ENCODE measurements around the gene MYRIP. TPM values are rescaled to one million over a fixed set of nuclear protein-coding genes. Genes with fewer than 3 reads are reported as not detected.

Gene MYRIP
- total RNA-seq, 4 donors from 2014 or later, result 1.4 to 4.4 (median 2.8) TPM

DNA sequence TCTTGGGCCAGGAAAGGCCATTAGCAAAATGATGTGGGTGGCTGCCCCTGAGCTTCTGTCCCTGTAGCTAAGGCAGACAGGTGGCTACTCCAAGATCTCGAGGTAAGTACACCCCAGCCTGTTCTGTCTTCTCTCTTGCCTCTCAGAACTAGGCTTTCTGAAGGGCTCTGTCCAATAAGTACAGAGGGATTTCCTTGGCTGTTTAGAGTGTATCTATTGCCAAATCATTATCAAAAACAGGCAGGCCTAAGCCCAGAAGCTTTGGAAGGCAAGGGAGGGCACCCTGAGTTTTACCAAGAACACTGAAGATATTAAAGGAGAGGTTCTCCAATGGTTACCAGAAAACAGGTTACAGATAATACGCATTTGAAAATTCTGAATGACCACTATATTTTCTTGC lies 156.6 kb downstream of the MYRIP start:
- Histone ChIP-seq H3K36me3 (no peaks in the 10 kb centered on the region), H3K4me1 (peaks cover 22% of the 10 kb centered on the region), H3K4me3 (no peak overlapping the region), H3K9me3 (no peaks in the 10 kb centered on the region), H3K27me3 (no peaks in the 10 kb centered on the region), H3K27ac (no peak overlapping the region)
- no peak for DNase-seq (ENCODE audit: low spot score in 2 of 2)
- TF ChIP-seq EP300 (IDR thresholded peaks at IDR 0.05) (no peak), POLR2AphosphoS5 (IDR thresholded peaks at IDR 0.05) (no peak), POLR2A (IDR thresholded peaks at IDR 0.05) (no peak)
- TF ChIP-seq, protein P1, sequence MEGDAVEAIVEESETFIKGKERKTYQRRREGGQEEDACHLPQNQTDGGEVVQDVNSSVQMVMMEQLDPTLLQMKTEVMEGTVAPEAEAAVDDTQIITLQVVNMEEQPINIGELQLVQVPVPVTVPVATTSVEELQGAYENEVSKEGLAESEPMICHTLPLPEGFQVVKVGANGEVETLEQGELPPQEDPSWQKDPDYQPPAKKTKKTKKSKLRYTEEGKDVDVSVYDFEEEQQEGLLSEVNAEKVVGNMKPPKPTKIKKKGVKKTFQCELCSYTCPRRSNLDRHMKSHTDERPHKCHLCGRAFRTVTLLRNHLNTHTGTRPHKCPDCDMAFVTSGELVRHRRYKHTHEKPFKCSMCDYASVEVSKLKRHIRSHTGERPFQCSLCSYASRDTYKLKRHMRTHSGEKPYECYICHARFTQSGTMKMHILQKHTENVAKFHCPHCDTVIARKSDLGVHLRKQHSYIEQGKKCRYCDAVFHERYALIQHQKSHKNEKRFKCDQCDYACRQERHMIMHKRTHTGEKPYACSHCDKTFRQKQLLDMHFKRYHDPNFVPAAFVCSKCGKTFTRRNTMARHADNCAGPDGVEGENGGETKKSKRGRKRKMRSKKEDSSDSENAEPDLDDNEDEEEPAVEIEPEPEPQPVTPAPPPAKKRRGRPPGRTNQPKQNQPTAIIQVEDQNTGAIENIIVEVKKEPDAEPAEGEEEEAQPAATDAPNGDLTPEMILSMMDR (IDR thresholded peaks at IDR 0.05), result no peak
- WGBS, result 34% methylated on average over 2 of the region's 2 CpGs

DNA sequence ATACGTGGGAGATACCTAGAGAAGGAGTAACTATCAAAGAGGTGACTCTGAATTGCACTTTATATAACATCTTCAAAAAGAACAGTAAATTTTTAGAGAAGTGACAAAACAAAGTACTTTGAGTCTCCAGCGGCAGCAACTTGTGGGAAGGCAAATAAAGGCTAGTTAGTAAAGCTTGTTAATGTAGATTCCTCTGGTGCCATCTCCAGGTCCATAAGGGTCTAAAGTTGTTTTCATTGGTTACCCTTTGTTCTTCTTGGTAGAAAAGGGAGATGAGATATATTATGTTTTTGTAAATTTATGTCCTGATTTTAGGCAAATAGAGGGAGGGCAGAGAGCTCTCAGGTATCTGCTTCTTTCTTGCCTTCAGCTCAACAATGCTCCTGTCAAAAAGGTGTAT lies 161.6 kb downstream of the MYRIP start:
- H3K4me3 ChIP-seq, result no peak overlapping the region
- no peaks in the 10 kb centered on the region for H3K36me3 ChIP-seq
- no peaks in the 10 kb centered on the region for H3K27me3 ChIP-seq
- no peak for TF ChIP-seq POLR2AphosphoS5 (IDR thresholded peaks at IDR 0.05)
- TF ChIP-seq EP300 (IDR thresholded peaks at IDR 0.05), result no peak
- TF ChIP-seq, protein P1 (IDR thresholded peaks at IDR 0.05), result no peak
- no peak for TF ChIP-seq POLR2A (IDR thresholded peaks at IDR 0.05)
- 86% methylated on average over 2 of the region's 2 CpGs for WGBS
- H3K27ac ChIP-seq, result no peak overlapping the region
- DNase-seq (ENCODE audit: low spot score in 2 of 2), result no peak
- H3K4me1 ChIP-seq, result no peaks in the 10 kb centered on the region
- H3K9me3 ChIP-seq, result no peaks in the 10 kb centered on the region

DNA sequence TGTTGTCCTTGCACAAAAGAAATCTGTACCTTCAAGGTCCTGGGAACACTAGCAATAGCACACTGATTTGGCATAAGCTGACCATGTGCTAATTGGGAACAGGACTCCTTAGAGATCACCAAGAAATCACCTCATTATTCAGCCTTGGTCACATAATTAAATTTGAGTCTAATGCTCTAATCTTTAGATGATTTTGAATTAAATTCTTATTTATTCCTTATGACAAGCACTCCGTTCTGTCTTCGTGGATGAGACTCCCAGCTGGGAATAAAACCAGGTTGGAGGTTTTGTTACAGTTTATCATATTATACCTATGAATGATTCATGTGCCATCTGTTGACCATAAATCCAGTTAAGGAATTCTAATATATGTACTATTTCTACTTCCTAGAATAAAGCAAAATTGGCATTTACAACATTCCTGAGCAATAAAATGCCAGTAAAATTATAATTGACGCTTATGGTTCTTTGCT lies 162.2 kb downstream of the MYRIP start:
- TF ChIP-seq, protein P1 (IDR thresholded peaks at IDR 0.05), result no peak
- TF ChIP-seq EP300 (IDR thresholded peaks at IDR 0.05) (no peak), POLR2A (IDR thresholded peaks at IDR 0.05) (no peak), POLR2AphosphoS5 (IDR thresholded peaks at IDR 0.05) (no peak)
- no peaks in the 10 kb centered on the region for H3K36me3 ChIP-seq
- H3K27ac ChIP-seq, result no peak overlapping the region
- H3K4me3 ChIP-seq, result no peak overlapping the region
- H3K4me1 ChIP-seq, result no peaks in the 10 kb centered on the region
- 74% methylated on average over 3 of the region's 3 CpGs for WGBS
- no peaks in the 10 kb centered on the region for H3K27me3 ChIP-seq
- H3K9me3 ChIP-seq, result no peaks in the 10 kb centered on the region
- DNase-seq (ENCODE audit: low spot score in 2 of 2), result no peak

- no peak overlapping the region for H3K4me3 ChIP-seq
- H3K36me3 ChIP-seq, result no peaks in the 10 kb centered on the region
- no peak overlapping the region for H3K27ac ChIP-seq
- no peaks in the 10 kb centered on the region for H3K27me3 ChIP-seq
- no peak for TF ChIP-seq POLR2AphosphoS5 (IDR thresholded peaks at IDR 0.05)
- no peak for TF ChIP-seq POLR2A (IDR thresholded peaks at IDR 0.05)
- TF ChIP-seq EP300 (IDR thresholded peaks at IDR 0.05), result no peak
- TF ChIP-seq, protein P1 (IDR thresholded peaks at IDR 0.05), result no peak
- no peak for DNase-seq (ENCODE audit: low spot score in 2 of 2)
- H3K9me3 ChIP-seq, result no peaks in the 10 kb centered on the region
- 75% methylated on average over 5 of the region's 5 CpGs for WGBS
- H3K4me1 ChIP-seq, result no peaks in the 10 kb centered on the region
These were observed 163.1 kb downstream of the MYRIP start for GRCh38 chr3:39972508-39972907.

DNA sequence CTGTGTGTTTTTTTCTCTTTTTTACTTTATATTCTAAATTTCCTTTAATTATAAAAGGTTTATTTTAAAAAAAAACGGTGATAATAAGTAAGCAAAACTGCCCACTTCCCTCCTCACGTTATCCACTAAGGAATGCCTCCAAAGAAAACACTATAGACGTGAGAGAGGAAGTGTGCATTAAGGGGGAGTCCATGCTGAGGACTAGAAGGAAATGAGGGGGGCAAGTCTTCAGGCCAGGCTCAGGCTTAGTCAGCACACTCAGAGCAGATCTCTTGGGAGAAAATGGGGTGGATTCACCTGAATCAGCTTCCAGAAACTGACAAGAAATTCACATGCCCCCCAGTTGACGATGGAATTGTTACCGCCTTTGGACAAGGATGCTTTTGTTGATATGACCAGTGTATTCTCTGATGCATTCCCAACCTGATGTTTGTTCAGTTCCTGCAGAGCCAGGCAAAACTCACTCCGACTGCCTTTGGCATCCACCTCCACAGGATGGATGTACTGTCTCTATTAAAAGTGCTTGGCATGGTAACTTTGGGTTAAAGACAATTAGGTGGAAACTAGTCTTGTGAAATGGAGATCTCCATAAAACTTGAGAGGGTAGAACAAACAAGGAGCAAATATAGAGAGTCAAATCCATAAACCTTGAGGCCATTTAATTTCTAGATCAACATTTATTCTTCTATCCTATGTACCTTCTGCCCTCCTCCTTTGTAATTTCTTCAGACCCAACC lies 167.8 kb downstream of the MYRIP start:
- H3K9me3 ChIP-seq, result no peaks in the 10 kb centered on the region
- H3K4me1 ChIP-seq, result no peaks in the 10 kb centered on the region
- no peak overlapping the region for H3K4me3 ChIP-seq
- TF ChIP-seq POLR2AphosphoS5 (IDR thresholded peaks at IDR 0.05), result no peak
- TF ChIP-seq EP300 (IDR thresholded peaks at IDR 0.05), result no peak
- TF ChIP-seq, protein P1 (IDR thresholded peaks at IDR 0.05), result no peak
- TF ChIP-seq POLR2A (IDR thresholded peaks at IDR 0.05), result no peak
- no peaks in the 10 kb centered on the region for H3K27me3 ChIP-seq
- no peaks in the 10 kb centered on the region for H3K36me3 ChIP-seq
- 78% methylated on average over 6 of the region's 6 CpGs for WGBS
- H3K27ac ChIP-seq, result no peak overlapping the region
- DNase-seq (ENCODE audit: low spot score in 2 of 2), result no peak

Measured in suprapubic skin (tissue), 4 donors.